ENCODE results near the gene LYZL2.

The LYZL2 gene

GRCh38 chr10:30565449-30565848 lies 64.1 kb downstream of the LYZL2 start:
- TF ChIP-seq NFIC (IDR thresholded peaks at IDR 0.05), result no peak
- no peak for TF ChIP-seq REST (IDR thresholded peaks at IDR 0.05; ENCODE audit: low read depth)
- no peak for TF ChIP-seq EP300 (IDR thresholded peaks at IDR 0.05; ENCODE audit: borderline replicate concordance)
- TF ChIP-seq ZBTB7A (IDR thresholded peaks at IDR 0.05; ENCODE audit: low read depth), result no peak
- TF ChIP-seq USF1 (IDR thresholded peaks at IDR 0.05), result no peak

DNA sequence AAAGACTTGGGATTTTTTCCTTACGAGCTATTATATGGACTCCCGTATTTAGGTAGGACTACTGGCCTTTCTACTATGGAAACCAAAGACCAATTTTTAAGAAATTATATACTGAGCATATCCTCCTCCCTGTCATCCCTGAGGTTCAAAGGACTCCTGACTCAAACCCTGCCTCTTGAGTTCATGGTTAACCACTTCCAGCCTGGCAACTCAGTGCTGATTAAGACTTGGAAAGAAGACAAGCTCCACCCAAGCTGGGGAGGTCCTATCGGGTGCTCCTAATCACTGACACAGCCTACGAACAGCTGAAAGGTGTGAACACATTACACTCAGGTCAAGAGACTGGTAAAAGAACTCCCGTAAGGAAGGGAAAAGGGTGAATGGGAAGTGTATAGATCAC lies 66.8 kb downstream of the LYZL2 start:
- TF ChIP-seq CREB1 (IDR thresholded peaks at IDR 0.05; ENCODE audit: low read depth) (no peak), EGR1 (IDR thresholded peaks at IDR 0.05) (no peak), TCF12 (IDR thresholded peaks at IDR 0.05; ENCODE audit: low read depth) (no peak), TEAD4 (IDR thresholded peaks at IDR 0.05) (no peak), YY1 (IDR thresholded peaks at IDR 0.05; ENCODE audit: low read depth) (no peak)
